NCI-H2029 treated with DMSO at 0.1 percent for 48 hours (cell line): ENCODE measurements around the gene TRIM9.

ENCODE experiments used
- DNase-seq: peaks from one replicate; lab custom pipeline; 2025; lab: John Stamatoyannopoulos, UW

Gene TRIM9

GRCh38 chr14:51094901-51095853 is at the start of gene TRIM9:
TRIM9 (minus strand) TSS chr14:51095105; CDS start chr14:51094939, 166 bp downstream.
- peak; percentile 96 for DNase-seq

- DNase-seq, result no peak
Observed at GRCh38 chr14:51140856-51141255, 46.0 kb upstream of the TRIM9 start.

DNA sequence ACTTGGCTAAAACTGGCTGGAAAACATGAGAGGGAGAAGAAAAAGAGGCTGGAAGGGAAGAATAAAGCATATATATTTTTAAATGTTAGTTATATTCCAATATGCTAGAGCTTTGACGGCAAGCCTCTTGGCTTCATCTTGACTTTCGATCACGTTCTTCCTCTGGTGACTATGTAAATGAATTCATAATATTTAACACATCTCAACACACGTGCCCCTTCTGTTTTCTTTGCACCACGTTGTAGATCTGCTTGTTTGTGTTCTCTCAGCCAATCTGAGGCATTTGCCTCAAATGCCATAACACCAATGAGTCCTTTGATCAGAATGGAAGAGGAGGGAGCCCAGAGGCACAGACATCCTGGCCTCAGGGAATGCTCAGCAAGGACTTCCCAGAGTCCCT is 45.4 kb upstream of the TRIM9 start:
- DNase-seq, result no peak

DNA sequence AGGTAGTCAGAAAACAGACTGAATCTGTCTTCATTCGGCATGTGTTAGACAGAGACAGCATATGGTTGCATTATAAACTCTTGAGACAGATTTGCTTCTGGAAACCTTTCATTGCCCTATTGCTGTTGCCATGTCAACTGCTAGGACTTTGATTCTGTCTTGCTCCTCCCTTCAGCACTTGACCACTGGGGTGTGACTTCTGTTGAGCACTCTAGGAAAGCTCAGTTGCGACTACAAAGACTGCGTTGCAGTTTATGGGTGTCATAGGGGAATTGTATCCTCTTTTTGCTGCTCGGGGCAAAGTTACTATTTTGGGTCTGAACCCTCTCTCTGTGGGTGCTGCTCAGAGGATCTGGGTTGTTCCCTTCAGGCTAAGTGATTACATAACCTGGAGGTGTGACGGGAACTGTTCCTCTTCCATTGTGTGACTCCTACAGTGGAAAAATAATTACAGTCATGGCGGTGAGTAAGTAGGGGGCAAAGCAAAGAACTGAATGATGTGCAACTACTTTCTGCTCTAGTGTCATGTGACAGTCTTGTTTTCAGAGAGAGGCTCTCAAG is 44.3 kb upstream of the TRIM9 start:
- DNase-seq, result no peak

DNA sequence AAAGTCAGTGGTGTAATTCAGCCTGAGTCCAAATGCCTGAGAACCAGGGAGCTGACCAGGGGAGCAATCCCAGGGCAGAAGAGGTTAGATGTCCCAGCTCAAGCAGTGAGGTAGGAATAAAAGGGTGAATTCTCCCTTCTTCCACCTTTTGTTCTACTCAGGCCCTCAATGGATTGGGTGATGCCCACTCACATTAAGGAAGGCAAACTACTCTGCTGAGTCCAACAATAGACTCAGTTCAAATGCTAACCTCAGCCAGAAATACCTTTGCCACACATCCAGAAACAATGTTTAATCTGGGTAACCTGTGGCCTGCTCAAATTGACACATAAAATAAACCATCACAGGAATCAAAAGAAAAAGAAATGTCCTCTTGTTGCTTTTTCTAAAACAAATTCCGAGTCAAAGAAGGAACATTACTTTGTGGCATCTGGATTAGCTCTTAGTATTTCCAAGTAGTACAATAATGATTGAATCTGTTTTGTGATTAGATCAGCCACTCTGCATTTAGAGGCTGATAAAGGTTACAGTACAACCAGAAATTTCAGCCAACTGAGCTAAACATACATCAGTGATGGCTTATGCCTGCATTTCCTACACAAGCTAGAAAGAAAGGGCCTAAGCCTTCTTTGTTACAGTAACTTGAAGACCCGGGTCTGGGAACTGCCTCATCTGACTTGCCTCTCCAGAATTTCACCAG is 43.6 kb upstream of the TRIM9 start:
- no peak for DNase-seq

- DNase-seq, result no peak
Observed at GRCh38 chr14:51131516-51131915, 36.6 kb upstream of the TRIM9 start.

GRCh38 chr14:51129130-51129529 is 34.2 kb upstream of the TRIM9 start:
- no peak for DNase-seq

DNA sequence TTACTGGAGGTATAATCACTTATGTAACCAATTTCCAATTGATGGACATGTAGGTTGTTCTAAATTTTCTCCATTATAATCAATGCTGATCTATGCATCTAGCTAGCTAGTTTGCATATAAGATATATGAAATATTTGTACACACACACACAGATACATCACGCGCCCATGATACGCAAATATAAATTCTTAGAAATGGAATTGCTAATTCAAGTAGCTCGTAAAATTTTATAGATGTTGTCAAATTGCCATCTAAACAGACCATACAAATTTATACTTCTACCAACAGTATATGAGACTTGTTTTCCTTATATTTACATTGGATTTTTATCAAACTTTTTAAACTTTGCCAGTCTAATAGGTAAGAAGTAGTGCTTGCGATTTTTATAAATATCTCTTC is 29.1 kb upstream of the TRIM9 start:
- no peak for DNase-seq

GRCh38 chr14:51121096-51121495 is 26.2 kb upstream of the TRIM9 start:
- DNase-seq, result no peak

- peak; percentile 47 for DNase-seq
Observed at GRCh38 chr14:51119411-51120051, 24.6 kb upstream of the TRIM9 start.

DNA sequence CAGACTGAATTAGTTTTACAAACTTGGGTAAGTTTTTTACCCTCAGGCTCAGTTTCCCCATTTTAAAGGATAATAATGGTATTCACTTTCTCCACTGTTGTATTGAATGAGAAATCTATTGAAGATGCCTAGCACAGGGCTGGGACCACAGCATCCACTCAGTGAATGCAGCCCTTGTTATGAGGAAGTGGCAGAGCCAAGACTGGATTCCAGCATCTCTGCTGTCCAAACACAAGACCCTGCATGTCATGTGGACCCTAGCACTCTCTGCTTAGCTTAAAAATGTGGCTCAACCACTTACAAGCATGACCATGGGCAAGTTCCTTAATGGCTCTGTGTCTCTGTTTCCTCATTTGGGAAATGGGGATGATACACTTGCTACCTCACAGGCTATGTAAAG is 24.1 kb upstream of the TRIM9 start:
- no peak for DNase-seq

DNA sequence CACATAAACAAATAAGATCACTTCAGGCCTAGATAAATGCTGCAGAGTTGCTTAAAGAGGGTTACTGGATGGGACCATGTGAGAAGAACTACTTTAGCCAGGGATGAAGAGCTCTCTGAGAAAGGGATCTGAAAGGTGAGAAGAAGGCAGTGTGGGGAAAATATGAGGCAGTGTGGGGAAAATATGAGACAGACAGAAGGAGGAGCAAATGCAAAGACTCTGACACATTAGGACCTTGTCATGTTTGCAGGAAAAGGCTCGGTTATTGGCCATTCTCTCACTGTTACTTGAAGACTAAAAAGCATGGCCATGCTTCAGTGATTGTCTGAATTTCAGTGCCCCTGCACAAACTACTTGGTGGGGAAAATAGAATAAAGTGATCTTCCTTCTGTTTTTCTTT is 22.7 kb upstream of the TRIM9 start:
- no peak for DNase-seq

DNA sequence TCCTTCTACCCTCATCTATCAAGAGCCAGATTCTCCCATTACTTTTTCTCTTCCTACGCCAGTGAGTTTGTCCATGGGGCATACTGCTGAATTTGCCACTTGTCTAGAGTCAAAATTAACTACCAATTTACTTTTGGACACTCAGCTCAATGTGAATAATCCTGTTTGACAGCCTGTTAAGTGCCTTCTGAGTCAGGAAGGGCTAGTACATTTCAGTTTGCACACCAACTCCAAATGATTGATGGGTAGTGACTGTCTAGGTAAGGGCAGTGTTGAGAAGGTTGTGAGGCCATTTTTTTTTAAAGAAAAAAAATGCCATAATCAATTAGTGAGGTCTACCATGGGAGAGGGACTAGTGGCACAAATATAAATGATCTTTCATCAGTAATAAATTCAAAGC is 21.8 kb upstream of the TRIM9 start:
- no peak for DNase-seq

GRCh38 chr14:51109651-51110050 is 14.7 kb upstream of the TRIM9 start:
- no peak for DNase-seq

DNA sequence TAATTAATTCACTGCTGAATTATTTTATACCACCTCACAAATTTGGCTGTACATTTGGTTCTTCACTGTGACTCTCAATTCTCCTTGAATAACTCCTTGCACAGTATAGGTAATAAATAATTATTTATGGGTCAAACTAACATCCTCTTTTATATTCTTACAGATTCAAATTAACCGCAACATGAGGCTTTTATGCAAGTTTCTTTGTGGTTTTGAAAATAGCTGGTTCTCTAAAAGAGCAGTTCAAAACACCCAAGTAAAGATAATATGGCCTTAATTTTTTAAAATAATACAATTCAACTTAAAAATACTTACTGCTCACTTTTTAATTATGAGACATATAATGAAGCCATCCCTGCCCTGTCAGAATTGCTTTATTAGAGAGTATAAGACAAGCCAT is 12.9 kb upstream of the TRIM9 start:
- DNase-seq, result no peak

DNA sequence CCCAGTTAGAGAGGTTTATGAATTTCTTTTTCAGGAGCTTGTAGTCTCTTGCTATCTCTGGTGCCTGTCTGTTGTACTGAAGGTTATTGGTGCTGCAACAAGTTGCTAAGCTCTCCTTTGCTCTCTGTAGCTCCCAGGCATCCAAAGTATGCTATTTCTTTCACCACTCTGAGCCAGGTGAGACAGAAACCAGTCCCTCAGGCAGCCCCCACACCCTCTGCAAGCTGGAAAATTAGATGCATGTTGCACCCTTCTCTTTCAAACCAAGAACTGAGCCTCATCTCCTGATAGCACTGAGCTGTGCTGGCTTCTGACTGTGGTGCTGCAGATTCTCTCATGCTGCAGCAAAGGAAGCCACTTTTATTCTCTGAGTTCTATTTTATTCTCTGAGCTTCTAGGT is 9.6 kb upstream of the TRIM9 start:
- DNase-seq, result no peak

GRCh38 chr14:51097287-51097686 is 2.4 kb upstream of the TRIM9 start:
- DNase-seq, result no peak

DNA sequence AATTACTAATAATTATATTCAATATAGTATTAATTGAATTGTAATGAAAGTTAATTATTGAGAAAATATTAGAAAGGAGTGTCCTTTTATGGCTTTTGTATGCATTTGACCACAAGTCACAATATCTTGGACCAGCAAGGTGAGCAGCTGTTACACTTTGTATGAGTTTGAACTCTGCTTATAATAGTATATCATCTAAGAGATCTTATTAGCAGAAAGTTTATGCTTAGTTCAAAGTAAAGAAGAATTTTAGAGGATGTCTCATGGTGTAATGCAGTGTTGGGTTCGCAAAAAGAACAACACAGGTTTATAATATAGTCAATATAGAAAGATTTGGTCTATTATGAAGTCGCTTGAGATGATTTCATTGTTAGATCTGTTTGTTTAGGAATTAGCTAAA is 2.0 kb upstream of the TRIM9 start:
- no peak for DNase-seq

GRCh38 chr14:51095854-51096823 is 1.2 kb upstream of the TRIM9 start:
- peak; percentile 64 for DNase-seq

- DNase-seq, result no peak
Observed at GRCh38 chr14:51094282-51094821, 553 bp downstream of the TRIM9 start.
